LoVo (cell line): Measurements from ENCODE around the gene FKBP15.

ENCODE experiments used
- DNase-seq: peaks from one replicate; pipeline ENCODE4 v3.0.0-alpha.2; 2016; ENCODE audit warnings: low spot score

FKBP15 gene

DNA sequence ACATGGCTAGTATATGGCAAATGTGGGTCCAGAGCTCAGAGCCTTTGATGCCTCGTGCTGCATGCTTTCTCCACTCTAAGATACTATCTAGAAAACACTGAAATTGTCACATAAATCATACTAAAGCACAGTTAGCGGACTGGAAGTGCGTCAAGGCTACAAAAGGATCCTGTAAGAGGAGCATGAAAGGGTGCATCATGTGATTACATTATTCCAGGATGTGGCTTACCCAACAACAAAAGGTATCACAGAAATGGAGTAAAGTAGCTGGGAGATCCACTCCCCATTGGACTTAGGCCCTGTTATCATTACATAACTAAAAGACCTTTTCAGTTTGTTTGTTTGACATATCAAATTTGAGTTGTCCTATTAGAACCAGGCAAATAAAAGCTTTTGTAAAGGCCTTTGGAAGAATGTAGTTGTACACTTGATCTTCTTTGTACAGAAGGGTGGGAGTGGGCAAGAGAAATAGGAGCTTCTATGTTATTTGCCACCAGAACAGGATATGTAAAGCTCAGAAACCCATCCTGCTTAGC, 7.1 kb upstream of the FKBP15 start:
- DNase-seq: no peak

DNA sequence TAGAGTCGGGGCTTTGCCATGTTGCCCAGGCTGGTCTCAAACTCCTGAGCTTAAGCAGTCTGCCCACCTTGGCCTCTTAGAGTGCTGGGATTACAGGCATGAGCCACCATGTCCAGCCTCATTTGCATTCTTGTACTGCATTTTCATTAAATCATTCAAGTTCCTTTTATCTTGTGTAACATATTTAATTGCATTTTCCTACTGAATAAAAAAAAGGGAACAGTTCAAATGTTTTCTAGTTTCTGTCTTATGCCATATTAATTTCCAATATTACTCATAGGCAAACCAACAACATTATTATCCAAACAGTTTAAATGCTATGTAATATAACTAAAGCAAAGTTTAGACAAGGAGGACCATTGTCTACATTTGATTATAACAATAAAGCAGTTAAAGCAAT, 6.4 kb upstream of the FKBP15 start:
- DNase-seq: no peak

DNA sequence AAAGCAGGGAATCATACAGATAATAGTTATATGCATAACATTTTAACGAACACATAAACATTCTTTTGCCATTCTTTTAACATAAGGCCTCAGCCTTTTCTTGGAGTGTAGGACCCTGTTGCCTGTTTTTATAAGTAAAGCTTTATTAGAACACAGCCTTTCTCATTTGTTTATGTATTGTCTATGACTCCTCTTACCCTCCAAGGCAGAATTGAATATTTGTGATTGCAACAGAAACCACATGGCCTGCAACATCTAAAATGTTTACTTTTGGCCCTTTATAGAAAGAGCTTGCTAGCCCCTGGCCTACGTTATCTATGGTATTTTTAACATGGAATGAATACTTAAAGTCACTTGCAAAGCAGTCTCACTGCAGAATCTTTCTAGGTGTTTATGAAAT, 2.9 kb upstream of the FKBP15 start:
- no peak for DNase-seq

DNA sequence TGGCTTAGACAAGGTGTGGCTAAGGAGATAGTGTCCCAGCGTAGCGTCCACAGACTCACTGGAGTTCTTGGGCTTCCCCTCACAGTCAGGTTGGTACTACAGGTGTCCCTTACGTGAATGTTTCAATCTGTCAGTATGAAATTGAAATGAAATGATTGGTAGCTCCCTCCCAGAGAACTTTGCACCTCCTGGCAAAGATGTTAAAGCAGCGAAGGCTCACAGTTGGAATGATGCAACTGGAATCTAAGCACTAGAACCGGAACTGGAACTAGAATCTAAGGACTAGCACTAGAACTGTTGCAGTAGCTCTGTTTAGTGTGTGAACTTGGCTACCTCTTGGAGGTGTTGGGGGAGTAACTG, 1.4 kb upstream of the FKBP15 start:
- peak; percentile 20 for DNase-seq

DNA sequence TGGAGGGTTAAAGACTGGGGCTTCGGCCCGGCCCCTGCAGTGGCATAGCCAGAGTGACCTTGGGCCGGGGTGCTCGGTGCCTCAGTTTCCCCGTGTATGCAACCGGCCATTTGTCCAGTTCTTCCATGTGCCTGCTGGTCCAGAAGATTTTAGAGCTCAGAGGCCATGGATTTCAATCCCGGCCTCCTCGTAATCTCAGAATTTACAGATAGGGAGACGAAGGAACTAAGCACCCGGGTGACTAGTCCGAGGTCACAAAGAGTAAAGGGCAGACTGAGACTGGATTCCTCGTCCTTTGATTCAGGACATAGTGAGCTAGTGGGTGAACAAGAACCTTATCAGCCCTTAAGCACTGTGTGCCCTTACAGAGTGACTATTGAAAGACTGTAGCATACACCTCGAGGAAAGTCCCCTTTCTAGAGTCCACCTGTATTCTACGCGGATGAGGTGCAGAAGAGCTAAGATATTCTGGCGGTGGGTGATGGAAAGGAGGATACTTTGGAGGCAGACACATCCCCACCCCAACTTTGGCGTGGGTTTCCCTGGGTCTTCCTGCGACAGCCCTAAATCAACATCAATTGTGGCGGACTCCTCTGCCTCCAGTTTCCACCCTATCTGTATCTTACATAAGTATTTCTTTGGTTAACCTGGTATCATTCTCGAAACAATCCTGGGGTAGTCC, 864 bp upstream of the FKBP15 start:
- no peak for DNase-seq

DNA sequence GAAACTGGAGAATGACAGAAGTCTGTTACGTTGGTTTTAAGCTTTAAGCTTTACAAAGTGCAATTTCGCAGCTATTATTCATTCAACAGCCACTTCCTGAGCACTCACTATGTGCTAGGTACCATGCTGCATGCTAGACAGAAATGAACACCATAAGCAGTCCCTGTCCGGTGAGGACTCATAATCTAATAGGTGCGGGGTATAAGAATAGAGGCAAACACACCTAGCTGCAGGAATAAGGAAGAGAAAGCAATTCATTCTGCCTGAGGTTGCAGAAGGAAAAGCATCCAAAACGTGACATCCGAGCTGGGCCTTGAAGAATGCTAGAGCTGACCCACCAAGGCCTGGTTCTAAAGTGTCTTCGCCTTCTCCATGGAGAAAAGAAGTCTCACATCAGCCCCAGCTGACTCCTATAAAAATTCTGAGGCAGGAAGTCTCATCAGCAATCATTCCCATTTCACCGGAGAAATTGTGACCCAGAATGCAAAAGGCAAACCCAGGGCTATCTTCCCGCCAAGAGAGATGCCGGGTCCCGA, 542 bp downstream of the FKBP15 start:
- peak; percentile 1 for DNase-seq

DNA sequence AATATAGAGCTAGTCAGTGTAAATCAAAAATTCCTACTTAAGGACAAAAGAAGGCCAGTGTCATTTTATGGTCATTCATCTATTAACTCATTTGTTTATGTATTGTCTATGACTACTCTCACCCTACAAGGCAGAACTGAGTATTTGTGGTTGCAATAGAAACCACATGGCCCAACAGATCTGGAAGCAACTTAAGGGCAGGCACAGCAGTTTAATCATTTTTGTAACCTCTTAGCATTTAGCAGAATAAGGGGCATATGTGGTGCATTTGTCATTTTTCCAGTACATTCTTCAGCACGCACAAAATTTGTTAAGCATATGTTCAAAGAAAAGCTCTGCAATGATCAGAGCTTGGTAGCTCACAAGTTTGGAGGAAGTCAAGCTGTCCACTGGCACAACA, 1.1 kb downstream of the FKBP15 start:
- DNase-seq: no peak

DNA sequence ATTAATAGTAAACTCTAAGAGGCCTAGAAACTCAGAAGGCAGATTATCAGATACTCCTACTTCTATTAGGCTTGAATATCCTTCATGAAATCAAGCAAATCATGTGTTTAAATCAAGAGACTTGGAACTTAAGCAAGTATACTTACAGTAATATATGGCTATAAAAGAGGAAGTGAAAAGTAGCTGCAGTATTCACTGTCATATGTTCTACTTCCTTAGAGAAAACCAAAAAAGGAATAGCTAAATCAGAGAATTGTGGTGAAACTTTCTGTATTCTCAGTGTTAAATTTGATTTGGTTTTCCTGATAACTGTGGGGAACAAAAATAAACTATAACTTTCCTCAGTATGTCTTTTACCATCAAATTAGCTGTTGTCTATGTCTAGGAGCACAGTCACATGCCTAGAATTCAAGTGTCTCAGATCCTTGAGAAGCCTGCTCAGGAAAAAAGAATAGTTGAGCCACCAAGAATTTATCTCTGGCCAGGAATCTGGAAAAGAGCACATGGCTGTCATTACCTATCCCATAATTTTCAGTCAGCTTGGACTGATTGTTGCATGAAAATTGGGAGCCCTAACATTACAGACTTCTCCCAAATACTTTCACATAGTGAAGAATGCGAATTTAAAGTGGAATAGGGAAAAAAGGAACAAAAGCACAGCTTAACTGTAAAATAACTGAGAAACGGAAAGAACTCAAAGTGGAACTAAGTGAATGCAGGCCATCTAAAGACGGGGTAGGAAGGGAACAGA, 1.7 kb downstream of the FKBP15 start:
- no peak for DNase-seq

DNA sequence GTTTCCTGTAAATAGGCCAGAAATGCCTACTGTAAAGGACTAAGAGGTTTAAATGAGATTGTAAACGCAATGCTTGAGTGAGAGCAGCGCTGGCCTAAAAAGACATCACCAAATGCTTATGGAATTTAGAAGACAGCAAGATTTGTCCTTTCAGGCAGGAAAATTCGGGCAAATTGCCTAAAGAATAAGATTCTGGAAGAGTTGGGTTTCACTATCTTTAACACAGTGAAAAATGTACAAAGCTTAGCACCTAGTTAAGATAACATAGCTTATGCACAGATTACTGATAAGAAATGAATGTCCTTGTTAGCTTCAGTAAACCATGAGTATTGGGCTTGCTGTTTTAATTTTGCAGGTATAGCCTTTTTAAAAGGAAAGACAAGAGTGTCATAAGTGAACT, 4.7 kb downstream of the FKBP15 start:
- DNase-seq: no peak

DNA sequence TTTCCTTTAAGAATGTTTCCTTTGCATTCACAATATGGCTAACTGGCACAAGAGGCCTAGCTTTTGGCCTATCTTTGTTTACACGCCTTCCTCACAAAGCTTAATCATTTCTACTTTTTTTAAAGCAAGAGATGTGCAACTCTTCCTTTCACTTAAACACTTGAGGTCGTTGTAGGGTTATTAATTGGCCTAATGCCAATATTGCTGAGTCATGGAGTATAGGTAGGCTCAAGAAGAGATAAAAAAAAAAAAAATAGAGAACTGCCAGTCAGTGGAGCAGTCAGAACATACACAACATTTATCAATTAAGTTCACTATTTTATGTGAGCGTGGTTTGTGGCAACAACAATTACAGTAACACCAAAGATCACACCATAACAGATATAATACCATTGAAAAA, 5.9 kb downstream of the FKBP15 start:
- peak; percentile 27 for DNase-seq

DNA sequence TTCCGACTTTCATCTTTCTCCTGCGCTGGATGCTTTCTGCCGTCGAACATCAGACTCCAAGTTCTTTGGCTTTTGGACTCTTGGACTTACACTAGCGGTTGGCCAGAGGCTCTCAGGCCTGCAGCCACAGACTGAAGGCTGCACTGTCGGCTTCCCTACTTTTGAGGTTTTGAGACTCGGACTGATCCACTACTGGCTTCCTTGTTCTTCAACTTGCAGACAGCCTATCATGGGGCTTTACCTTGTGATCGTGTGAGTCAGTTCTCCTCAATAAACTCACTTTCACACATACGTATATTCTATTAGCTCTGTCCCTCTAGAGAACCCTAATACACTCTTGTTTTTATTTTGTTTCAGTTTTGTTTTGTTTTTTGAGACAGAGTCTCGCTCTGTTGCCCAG, 10.3 kb downstream of the FKBP15 start:
- DNase-seq: no peak

DNA sequence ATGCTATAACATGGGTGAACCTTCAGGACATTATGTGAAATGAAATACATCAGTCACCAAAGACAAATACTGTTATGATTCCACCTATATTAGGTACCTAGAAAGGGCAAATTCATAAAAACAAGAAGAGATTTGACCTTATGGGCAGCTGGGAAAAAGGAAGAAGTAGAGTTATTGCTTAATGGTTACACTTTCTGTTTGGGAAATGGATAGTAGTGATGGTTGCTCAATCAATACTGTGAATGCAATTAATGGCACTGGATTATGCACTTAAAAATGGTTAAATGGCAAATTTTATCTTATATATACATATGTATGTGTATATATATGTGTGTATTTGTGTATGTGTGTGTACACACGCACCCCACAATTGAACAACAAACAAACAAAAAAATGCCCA, 15.2 kb downstream of the FKBP15 start:
- DNase-seq: no peak

DNA sequence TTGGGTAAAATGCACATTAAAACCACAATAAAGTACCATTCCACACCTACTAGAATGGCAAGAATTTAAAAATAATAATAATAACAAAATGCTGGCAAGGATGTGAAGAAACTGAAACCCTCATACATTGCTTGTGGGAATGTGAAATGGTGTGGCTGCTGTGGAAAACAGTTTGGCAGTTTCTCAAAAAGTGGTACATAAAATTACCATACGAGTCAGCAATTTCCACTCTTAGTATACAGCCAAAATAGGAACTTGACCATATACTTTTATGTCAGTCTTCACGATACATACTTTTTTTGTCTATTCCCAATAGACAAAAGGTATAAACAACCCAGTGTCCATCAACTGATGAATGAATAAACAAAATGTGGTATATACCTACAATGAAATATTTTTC, 15.6 kb downstream of the FKBP15 start:
- DNase-seq: no peak

DNA sequence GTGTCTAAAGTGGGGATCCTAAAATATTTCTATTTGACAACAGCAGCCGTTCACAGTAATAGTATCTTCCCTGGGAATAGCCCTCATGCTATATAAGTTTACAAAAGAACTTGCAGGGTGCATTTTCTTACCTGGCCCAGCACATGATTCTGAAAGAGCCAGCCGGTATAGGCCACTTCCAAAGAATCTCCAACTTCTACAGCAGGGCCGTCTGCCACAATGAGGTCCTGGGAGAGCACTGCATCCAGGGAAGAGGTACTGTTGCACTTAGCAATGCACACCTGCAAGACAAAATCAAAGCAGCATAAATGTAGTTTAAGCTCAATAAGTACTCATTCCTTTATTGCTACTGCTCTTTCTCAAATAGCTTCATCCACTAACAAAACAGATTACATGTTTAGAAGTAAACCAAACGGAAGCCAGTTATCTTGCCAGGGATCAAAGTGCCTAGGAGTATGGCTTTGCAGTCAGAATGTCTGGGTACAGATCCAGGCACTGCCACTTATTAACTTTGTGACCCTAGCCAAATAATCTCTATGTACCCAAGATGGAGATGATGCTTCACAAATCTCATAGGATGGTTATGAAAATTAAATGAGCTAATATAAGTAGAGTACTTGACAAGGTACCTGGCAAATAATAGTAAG, 21.3 kb downstream of the FKBP15 start:
- no peak for DNase-seq

DNA sequence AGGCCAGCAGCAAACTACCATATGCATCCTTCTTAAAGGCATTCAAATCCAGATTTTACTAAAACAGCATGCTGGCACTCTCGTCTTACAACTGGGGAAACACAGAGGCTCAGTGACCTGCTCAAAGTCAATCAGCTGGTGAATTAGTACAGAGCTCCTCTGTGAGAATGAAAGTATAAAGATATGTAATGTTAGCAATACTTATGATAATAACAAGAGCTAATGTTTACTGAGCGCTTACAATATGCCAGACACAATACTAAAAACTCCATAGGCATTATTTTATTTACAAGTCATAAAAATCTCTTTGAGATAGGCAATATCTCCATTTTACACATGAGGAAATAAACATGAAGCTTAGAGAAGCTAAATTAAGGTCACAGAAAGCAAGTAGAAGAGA, 28.6 kb downstream of the FKBP15 start:
- DNase-seq: no peak

DNA sequence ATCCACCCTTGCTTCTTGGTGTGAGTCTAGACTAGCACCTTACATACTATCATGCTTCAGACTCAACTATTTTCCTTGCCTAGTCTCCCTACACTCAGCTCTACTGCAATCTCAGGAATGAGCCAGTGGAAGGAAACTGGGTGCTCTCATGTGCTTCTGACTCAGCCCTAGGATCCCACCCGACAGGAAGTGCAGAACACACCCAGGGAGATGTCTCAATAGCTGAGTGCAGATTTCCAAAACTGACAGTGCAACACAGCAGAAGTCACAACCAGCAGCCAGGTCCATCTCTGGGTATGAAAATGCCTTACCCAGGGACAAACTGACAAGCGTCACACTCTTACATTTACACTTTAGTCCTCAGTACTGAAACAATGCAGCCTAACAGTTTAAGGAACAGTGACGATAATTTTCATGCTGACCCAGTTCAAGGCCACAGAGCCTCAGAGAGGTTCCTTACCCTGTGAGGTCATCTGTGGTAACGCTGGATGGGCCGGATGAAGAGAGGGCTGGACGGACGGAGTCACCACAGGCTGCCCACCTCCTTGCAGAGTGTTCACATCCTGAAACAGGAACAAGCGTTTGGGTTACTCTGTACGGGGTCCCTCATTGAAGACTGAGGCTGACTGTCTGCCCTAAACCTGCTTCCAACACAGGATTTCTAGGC, 33.0 kb downstream of the FKBP15 start:
- DNase-seq: peak; percentile 28

DNA sequence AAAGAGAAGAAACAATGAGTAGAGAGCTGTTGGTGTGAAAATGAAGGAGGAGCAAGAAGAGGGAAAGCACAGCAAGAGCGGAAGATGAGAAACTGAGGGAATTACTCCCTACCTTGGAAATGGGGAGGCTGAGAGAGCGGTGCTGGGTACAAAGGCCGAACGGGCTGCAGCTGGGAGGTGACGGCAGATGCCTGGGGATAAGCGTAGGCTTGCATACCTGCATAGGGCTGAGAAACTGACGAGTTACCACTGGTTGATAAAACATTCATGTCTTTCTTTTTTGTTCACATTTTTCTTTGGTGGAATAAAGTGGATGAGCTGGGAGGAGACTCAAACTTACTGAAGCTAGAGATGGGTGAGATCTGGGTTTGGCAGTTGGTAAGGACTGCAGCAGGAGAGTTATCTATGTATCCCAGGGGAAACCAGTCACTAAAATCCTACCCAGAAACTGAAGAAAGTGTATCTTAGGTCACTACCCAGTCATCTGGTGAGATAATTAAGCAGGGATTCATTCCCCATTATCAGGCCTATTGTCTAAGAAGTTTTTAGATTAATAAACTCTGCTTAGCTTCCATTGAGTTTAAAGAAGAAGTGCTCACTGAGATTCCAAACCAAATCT, 34.8 kb downstream of the FKBP15 start:
- no peak for DNase-seq

DNA sequence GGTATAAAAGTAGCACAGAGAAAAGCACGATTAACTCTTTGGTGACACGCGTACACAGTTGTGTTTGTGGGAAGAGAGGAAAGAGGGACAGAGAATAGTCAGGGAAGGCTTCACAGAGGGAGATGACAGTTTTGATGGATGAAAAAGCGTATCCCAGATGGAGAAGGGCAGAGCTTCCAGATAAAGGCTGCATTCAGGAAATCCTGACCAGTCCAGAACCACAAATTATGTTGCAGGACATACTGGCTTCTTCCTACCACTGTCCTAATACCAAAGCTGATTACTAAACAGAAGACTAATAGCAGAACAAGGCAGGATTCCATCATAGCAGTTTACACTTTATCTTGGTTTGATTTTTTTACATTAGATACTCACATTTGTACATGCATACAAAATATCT, 35.8 kb downstream of the FKBP15 start:
- DNase-seq: no peak

DNA sequence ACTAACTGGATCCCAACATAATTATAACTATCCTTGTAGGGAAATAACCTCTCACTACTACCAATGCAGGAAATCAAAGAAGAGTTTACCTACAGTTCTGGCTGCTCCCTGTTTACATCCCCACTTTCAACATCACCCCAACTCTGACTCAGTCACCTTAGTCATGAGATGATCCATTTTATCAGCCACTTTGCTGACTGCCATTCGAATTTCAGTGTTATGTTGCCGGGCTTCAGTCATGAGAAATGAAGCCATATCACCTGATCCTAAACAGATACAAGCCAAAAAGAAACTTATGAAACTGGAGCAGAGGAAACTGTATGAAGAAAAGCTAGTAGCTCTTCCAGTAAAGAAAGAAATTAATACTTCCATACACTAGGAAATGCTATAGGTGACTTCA, 36.5 kb downstream of the FKBP15 start:
- DNase-seq: no peak

DNA sequence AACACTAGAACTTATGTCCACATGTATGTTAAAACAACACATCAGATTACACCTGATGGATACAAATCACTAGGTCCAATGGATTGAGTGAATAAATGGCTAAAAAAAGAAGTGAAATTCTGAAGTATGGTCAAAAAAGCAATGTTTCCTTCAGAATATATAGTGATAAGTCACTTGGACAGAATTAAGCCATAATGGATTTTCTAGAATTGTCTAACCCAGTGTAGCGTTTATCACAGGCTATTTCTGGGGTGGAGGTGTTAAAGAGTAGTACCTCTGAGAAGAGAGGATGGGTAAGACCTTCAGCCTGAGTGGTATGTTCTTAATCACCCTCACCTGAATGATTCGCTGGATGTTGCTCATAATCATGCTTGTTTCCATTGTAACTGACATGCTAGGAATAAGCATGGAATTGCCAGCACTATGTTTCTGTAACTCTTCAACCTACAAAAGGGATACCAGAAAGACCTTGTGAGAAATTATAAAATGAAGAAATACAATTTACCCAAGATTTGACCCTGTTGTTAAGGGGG, 37.1 kb downstream of the FKBP15 start:
- DNase-seq: no peak

DNA sequence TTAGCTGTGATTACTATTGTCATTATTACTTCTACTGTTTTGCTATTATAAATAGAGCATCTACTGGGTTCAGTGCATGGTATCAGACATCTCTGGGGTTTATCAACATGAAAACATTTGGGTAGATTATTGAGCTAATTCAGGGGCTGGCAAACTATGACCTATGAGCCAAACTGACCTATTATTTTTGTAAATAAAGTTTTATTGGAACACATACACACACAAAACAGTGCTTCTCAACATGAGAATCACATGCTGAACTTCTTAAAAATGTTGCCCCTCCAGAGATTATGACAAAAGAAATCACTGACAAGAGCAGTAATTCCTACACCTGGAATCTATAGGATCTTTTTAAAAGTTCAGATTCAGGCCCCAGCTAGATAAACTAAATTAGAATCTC, 39.9 kb downstream of the FKBP15 start:
- no peak for DNase-seq

DNA sequence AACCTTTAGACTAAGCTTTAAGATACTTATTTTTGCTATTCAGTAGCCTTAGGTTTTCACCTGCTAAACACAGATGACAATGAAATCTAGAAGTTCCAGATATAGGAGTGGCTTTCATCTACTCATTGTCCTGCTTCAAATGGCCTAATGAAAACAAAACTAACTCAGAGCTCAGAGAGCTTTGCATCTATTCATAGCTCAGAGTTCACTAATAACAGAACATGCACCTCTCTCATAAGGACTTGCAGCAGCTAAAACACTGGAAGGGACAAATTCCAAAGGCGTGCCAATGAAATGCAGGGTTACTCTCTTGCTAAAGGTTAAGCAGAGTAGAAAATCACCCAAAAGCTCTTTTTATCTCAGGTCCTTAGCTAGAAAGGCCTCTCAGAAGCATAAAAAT, 41.2 kb downstream of the FKBP15 start:
- no peak for DNase-seq
